GM19463 (cell line): ENCODE results near the gene CROCC.

Source experiments
- ATAC-seq: cut with Tn5 transposase; IDR thresholded peaks from one replicate; pipeline ENCODE4 v1.9.1; 2021; ENCODE audit warnings: mild to moderate bottlenecking, moderate library complexity; ENCODE audit not compliant: unreplicated experiment

The CROCC gene

DNA sequence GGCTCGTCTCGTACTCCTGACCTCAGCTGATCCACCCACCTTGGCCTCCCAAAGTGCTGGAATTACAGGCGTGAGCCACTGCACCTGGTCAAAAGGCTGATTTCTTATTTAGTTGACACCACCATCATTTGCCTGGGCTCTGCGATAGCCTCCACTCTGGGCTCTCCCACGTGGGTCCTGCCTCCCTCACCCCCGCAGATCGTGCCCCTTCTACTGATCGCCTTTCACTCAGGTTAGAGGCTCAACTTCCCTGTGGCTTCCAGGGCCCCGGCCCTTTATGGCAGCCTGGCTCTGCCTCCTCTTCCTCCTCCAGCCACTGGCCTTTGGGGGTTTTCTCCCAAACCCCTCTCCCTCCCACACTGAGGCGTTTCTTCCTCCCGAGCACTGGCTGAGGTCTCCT lies 61.2 kb downstream of the CROCC start:
- ATAC-seq = no peak

DNA sequence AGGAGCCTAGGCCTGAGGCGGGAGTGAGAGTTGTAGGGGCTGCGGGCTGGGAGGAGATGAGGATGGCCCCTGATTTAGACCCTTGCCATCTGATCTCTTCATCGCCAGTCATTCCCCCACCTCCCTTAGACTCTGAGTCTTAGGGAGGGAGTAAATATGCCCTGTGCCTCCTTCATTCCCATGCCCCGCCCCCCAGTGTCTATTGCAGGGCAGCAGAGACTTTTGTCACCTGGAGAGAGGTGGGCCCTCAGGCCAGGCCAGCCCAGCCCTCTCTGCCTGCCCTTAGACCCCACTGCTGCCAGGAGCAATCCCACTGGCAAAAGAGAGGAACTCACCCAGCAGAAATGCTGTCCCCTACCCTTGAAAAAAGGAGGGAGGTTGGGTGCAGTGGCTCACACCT lies 61.9 kb downstream of the CROCC start:
- no peak for ATAC-seq

DNA sequence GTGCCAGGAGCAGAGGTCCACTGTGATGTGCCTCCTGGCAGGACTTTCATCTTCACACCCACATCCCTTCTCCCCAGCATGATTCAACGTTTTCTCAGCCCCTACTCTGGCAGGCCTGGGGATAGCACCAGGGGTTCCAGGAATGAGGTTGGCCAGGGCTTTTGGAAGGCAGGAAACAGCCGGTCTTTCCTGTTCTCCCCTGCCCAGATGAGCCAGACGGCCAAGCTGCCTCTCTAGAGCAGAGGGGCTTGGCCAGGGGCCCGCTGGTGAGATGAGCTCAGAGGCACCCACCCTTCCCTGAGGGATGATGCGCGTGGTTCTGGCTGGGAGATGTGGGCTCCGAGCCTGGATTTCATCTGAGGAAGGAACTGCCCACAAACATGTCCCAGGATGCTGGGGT lies 63.0 kb downstream of the CROCC start:
- ATAC-seq = no peak

DNA sequence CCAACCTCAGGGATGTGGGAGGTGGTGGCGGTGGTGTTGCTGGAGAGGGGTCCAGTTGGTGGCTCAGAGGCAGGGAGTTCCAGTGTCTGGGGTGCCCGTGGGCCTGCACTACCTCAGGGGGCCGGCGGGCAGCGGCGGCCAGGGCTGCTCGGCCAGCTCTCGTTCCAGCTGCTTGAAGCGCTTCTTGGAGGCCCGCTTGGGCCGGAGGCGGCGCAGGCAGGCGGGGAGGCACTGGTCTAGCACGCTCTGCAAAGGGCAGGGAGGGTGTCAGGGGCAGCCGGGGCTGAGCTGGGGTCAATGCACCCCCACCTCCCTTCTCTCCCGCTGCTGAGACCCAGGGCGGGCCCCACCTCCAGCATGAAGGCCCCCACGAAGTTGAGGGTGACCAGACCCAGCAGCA lies 64.4 kb downstream of the CROCC start:
- no peak for ATAC-seq

DNA sequence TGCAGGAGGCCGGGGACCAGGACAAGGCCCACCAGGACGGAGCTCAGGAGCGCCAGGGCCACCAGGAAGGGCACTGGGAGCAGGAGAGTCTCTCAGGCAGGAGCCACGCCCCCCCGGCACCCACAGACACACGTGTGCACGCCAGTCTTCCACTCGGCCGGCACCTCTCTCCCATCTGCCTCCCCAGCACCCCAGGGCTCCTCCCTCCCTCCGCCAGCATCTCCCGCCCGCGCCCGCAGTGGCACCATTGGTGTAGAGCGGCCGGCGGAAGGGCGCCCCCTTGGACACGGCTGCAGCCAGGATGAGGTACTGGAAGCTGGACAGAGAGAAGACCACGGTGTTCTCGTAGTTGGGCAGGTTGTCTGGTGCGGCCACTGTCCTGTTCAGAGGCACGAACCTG lies 64.8 kb downstream of the CROCC start:
- no peak for ATAC-seq

DNA sequence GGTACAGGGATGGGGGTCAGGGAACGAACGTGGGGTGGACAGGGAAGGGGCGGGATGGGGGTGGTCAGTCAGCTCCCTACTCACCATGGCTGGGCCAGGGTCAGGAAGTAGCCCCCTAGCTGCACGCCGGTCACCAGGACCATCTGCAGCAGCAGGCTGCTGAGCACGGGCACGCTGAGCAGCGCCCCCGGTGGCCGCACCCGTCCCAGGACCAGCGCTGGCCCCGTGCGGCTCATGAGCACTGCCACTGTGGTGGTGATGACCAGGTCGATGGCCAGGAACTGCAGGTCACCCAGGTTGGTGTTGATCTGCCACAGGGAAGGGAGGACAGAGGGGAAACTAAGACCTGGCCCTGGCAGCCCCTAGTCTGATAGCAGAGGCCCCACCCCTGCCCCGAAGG lies 65.2 kb downstream of the CROCC start:
- ATAC-seq = no peak

DNA sequence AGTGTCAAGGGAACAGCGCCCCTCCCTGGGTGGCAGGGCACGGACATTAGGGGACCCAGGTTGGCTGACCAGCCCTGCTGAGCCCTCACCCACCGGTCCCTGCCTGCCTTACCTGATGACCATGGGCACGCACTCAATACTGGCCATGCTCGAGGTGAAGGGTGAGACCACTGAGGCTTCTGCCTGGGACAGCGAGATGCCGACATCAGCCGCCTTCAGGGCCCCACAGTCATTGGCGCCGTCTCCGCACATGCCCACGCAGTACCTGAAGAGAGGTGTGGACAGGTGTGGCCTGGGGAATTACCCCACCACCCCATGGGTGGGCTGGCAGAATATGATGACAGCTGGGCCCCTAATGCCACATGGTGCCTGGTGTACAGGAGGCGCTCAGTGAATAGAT lies 66.5 kb downstream of the CROCC start:
- ATAC-seq = no peak

DNA sequence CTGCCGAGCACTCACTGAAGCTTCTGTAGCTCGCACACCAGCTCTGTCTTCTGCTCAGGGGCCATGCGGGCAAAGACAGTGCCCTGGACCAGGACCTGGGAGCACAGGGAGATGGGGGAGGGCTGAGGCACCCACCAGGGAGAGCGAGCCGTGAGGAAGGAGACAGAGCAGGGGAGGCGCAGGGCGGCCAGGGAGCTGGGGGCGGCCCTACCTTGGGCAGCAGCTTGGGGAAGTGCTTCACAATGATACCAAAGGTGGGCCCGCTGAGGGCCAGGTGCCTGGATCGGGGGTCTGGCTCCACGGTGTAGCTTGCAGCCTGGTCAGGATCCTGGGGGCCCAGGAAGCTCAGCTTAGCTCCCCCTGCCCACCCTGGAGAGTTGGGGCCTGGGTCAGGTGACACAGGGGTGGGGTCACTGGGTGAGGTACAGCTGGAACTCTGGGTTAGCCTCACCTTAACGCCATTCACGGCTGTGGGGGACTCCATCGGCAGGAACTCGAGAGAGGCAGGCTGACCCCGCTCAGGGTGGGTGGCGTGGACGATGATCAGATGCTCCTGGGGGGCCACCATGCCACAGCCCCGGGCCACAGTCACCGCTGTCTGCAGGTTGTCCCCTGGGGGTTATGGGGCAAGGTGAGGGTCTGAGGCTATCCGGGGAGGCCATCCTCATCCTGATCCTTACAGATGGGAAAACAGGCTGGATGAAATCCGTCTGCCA lies 68.1 kb downstream of the CROCC start:
- ATAC-seq = no peak

DNA sequence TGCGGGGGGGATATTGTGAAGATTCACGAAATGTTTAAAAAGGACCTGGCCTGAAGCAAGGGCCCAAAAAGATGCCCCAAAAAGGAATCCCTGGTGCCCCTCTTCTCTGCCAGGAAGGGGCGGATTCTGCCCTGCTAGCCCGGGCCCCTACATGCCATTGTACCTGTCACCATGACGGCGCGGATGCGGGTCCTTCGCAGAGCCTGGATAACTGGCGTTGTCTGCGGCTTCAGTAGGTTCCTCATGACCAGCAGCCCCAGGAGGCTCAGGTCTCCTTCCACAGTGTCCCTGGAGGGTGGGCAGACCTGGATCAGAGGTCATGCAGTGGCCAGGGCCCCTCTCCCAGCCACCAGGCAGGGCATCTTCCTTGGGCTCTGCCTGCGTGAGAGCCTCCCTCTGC lies 69.8 kb downstream of the CROCC start:
- ATAC-seq = no peak

DNA sequence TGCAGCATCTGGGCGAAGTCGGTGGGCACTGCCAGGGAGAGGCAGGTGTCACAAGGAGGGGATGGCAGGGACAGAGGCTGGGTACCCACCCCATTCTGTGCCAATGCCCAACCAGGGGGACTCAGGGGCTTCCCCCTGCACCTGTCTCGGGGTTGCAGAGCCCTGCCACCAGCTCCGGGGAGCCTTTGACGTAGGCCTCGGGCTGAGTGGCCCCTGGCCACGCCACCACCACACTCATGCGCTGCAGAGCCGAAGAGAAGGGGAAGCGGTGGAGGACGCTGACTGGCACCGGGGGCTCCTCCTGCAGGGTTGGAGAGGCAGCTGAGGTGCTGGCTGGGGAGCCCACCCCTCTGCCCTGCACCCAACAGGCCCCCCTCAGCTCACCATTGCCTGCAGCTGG lies 70.4 kb downstream of the CROCC start:
- ATAC-seq = no peak

DNA sequence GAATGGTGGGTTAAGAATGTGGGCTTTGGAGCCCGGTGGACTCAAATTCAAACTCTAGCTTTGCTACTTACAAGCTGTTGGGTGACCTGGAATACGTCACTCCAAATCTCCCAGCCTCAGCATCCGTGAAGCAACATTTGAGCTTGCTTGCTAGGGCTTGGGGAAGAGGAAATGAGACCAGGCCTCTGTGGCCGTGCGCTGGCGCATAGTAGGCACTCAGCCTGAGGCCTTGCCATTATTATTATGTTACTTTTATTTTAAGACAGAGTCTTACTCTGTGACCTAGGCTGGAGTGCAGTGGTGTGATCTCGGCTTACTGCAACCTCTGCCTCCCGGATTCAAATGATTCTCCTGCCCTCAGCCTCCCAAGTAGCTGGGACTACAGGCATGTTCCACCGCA lies 70.9 kb downstream of the CROCC start:
- no peak for ATAC-seq

DNA sequence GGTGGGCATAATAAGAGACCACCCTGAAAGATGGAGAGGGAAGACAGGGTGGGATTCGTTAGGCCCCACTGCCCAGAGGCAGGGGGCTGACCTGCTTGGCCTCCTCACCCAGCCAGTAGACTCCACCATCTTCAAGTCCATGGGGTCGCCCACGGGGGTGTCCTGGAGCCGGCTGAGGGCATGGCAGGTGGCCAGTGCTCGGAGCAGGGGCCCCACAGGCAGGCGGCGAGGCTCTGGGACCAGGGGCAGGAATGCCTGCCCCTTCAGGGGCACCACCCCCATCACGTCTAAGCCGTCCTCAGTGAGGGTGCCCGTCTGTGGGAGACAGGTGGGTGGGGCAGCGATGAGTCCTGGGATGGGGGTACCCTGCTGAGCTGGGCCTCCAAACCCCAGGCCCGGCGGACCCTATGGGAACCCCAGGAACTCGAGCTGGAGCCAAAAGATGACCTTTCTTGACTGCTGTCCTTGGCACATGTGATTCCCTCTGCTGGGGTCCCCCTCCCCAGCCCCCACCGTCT lies 71.8 kb downstream of the CROCC start:
- ATAC-seq = no peak

DNA sequence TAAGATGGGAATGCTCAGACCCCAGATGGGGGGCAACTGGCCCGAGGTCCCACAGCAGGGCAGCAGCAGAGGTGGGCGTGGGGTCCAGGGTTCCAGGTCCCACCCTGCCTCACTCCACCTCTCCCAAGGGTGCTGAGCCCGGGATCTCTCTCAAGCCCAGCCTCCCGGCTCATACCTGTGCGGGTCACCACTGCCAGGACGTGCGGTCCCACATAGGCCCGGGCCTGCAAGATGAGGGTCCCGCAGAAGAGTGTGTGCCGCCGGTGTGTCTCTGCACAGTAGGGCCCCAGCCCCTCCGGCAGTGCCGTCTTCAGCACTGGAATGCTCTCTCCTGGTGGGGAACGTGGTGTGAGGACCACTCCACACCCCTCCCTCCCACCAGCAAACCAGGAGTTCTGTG lies 75.1 kb downstream of the CROCC start:
- no peak for ATAC-seq

DNA sequence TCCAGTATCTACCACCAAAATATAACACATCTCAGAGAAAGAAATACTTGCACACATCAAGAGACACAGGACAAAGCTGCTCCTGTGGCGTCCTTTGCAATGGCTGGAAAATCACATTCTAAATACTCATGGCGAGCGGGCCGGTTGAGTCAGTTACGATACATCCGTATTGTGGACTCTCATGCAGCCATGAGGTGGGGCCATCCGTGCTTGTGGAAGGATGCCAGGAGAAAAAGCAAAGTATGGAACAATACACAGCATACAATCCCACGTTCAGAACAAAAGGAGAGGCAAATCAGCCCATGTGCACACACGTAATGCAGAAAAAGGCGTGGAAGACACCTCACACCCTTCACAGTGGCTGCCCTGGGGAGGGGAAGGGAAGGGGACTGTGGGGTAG lies 76.9 kb downstream of the CROCC start:
- ATAC-seq = no peak

DNA sequence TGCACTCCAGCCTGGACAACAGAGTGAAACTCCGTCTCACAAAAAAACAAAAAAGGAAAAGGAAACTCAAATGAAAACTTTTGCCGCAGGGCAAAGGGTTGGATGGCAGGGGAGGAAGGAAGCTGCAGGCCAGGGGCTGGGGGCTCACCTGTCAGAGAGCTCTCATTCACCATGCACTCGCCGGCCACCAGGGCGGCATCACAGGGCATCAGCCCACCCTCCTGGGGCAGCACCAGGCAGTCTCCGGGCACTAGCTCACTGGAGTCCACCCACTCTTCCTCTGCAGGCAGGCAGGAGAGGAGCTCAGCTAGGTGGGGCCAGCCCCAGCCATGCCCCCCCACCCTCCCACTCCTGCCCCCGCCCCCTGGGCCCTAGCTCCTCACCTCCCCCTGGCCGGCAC lies 78.1 kb downstream of the CROCC start:
- ATAC-seq = no peak

DNA sequence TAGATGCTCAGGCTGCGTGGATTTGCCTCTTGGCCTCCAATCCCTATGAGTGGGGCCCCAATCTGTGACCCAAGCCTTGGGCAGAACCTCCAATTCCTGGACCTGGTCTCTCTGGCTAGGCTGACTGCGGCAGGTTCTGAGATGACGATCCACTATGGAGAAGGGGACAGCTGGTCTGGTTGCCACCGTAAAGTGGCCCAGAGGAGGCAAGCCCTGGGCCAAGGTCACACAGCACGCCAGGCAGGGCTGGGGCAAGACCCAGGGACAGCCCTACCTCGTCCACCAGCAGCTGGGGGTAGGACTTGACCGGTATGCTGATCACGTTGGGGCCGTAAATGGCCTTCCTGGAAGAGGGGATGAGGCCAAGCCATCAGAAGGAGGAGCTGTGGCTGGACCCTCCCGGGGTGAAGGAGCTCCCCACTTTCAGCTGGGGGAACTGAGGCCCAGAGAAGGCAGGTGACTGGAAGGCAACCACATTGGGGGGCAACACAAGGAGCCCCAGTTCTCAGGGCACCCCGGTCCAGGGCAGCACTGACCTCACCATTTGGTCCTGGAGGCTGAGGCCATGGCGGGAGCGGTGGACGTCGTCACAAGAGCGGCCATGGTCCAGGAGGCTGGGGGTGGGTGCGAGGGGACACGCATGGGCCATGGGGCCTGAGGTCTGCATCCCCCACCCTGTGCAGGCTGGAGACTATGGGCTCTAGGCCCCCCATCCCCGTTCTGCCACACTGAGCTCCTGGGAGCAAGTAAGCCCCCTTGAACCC lies 80.2 kb downstream of the CROCC start:
- no peak for ATAC-seq

DNA sequence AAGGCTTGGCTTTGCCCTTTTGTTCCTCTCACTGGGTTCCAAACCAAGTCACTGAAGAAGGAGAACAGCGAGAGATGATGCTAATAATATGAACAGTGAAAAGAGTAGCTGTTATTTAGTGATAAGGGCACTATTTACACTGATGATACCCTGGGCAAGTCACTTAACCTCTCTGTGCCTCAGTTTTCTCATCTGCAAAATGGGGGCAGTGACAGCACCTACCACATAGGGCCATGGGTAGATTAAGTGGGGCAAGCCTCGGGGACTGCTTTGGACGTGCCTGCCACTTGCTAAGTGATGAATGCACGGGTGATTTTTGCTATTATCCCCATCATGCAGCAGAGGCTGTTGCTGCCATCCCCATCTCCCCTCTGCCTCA lies 80.8 kb downstream of the CROCC start:
- no peak for ATAC-seq

DNA sequence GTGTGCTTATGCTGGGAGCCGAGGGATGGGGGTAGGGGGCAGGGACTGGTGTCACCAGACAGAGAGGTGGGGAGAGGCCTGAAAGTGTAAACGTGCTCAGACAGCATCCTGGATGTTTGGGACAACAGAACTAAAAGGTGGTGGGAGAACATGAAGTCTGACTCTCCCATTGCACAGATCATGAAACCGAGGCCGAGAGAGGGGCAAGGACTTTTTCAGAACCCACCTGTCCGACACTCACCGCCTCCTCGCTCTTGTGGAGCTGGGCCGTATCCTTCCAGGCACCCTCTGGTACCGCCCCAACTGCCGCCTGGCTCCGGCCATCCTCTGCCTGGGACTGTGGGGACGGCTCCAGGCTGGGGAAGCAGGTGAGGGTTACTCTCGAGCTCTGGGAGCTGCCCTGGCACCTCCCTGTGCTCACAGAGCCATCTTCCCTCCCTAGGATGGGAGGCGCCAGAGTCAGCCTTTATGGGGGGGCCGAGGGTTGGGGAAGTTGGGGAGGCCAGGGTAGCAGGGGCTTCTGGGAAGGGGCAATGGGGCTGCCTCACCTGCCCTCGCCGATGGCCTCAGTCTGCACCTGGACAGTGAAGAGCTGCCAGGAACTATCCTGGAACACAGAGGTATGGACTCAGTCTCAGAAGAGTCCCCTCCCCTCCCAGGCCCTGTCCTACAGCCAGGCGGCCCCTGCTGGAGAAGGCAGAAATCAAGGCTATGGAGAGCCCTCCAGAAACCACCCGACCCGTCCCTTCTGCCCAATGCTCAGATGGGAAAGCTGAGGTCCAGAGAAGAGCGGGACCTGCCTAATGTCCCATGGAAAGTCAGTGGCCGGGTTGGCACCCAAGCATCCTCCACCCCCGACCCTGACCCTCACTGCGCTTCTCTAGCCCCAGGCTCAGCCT lies 83.0 kb downstream of the CROCC start:
- no peak for ATAC-seq

DNA sequence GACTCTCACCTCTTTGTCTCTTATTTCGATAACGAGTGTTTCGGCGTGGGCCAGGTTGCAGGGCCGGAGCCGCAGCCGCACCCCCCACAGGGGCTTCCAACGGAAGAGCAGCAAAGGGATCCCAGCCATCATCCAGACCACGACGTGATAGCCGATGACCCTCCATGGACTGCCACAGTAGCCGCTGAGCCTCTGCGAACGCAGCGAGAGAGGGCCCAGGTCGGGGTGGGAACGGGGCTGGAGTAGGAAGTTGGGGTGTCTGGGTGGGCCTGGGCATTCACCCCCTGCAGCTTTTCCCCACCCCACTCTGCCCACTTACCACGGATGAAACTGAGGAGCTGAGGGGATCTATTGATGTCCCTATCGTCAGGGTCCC lies 83.6 kb downstream of the CROCC start:
- no peak for ATAC-seq

DNA sequence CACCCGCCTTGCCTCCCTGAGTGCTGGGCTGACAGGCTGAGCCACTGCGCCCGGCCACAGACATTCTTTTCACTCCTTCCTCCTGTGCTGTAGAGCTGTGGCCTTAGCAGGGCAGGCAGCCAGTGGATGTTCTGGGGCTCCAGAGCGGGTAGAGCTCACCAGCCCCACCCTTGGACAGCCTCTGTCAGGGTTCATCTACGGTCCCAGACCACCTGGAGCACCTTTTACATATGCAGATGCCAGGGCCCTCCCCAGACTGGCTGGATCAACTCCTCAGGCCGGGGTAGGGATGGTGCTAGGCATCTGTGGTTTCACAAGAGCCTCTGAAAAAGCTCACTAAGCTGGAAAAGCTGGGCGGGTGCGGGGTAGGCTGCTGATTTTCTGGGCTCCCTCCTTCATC lies 85.4 kb downstream of the CROCC start:
- ATAC-seq = no peak

DNA sequence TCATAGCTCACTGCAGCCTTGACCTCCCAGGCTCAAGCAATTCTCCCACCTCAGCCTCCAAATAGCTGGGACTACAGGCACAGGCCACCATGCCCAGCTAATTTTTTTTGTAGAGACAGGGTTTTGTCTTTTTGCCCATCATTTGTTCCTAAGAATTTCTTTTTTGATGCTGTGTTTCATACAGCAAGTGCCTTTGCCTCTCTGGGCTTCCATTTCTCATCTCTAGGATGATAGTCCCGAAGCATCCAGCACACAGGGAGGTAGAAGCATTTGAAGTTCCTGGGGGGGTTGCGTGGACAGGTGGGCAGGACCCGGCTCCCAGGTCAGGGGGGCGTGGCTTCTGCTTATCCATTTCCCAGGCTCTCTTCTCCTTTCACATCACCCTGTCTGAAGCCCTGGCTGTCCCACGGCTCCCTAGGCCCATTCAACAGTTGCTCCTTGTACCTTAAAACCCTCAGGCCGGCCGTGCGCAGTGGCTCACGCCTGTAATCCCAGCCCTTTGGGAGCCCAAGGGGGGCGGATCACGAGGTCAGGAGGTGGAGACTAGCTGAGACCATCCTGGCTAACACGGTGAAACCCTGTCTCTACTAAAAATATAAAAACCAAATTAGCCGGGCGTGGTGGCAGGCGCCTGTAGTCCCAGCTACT lies 86.6 kb downstream of the CROCC start:
- no peak for ATAC-seq
